ENCODE results near the gene ANKRD13B. TPM values are rescaled to one million over a fixed set of nuclear protein-coding genes. Genes with fewer than 3 reads are reported as not detected.
A peak's percentile ranks its signal among the peaks of the same experiment; 100 is the strongest.

The ANKRD13B gene
- total RNA-seq, 2 donors from 2014 or later, result 2.2 to 2.6 TPM

DNA sequence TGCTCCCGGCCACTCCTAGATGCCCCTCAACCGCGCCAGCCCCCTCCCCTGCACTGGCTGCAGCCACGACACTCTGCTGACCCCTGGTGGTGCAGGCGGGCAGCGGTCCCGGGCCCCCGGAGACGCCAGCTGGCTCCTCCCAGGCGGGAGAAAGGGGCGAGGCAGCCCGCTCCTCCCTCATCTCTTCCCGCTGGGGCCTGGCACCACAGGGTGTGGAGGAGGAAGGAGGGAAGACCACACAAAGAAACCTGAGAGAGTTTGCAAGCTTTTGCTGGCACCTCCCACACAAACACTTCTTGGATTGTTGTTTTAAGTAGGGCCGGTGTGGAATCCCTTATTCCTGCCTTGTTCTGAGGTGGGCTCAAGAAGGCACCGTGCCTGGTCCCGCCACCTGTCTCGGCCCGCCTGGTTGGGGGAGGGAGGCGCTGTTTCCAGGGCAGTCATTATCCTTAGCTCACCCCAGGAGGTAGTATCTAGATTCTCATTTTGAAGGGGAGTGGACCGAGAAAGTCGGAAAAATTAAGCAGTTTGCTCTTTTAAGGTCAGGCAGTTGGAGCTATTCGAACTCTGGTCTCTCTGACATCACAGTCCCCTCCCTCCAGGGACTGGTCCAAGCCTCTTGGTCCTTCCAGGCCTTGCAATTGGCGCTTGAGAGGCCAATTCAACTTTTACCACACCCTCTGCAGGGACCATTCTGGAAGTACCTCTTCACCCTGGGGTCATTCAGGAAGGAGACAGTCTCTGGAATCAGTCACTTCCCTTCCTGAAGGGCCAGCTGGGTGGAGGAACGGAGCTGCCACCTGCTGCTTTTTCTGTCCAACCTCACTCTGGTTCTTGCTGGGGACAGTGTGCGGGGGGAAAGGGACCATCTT, 959 bp upstream of the ANKRD13B start:
- WGBS, 2 experiments (ENCODE audit: insufficient coverage in 1 of 2, insufficient read length in 1 of 2), result 9 to 10% methylated on average over 5 to 23 of the region's 25 CpGs
- Histone ChIP-seq H3K4me1 (ENCODE audit: control insufficient read depth, insufficient read depth, low read length) (peaks cover 6% of the 10 kb centered on the region), H3K27ac (ENCODE audit: low read depth, low read length) (peak overlapping the region; percentile 59)

DNA sequence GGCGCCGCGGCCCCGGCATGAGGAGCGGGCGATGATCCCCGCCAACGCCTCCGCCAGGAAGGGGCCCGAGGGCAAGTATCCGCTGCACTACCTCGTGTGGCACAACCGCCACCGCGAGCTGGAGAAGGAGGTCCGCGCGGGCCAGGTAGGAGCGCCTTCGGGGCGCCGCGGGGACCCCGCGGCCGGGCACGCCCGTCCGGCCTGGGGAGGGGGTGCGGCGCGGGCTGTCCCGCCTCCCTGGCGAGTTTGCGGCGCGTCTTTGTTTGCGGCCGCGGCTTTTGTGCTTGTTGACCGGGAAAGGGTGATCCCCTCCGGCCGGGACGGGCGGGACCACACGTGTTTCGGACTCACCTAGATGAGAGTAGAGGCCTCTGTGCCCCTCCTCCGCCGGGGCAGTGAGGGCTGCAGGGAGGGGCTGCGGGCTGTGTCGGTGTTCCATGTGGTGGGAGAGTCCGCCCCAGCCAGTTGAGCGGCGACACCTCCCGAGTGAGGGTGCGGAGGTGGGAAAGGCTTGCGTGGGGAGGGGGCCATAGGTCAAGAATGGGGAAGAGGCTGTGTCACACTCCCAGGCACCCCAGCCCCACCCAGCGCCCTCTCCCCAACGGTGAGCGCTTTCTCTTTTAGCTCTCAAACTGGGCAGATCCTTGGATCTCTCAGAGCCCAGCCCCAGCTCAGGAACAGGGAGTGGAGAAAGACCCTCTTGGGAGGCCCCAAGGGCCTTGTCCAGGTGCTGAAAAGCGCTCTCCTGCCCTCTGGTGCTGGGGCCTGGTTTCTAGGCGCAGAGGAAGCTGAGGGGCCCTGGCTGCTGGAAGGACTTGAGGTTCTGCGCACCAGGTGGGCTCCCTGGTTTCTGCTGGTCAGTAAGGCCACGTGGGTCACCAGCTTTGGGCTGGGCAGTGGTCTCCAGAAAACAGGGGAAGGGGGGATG, 923 bp downstream of the ANKRD13B start:
- no peak overlapping the region for H3K27ac Mint-ChIP-seq
- peaks cover 17% of the 10 kb centered on the region for H3K4me1 Mint-ChIP-seq
- Histone ChIP-seq H3K9ac (ENCODE audit: extremely low read depth, low read length, poor library complexity, severe bottlenecking) (no peak overlapping the region), H3K36me3 (ENCODE audit: control insufficient read depth, insufficient read depth, low read length) (no peaks in the 10 kb centered on the region), H3K9me3 (ENCODE audit: control insufficient read depth, low read length) (no peaks in the 10 kb centered on the region), H3K27me3 (ENCODE audit: control insufficient read depth, insufficient read depth, low read length, poor library complexity, severe bottlenecking) (peaks cover 29% of the 10 kb centered on the region), H3K27ac (ENCODE audit: low read depth, low read length) (no peak overlapping the region), H3K4me1 (ENCODE audit: control insufficient read depth, insufficient read depth, low read length) (peaks cover 5% of the 10 kb centered on the region), H3K4me3 (ENCODE audit: low read length) (peak overlapping the region; percentile 69)
- peaks cover 44% of the 10 kb centered on the region for H3K27me3 Mint-ChIP-seq (ENCODE audit: insufficient read depth)
- no peaks in the 10 kb centered on the region for H3K9me3 Mint-ChIP-seq
- peak; percentile 96 for DNase-seq
- TF ChIP-seq, protein P1, sequence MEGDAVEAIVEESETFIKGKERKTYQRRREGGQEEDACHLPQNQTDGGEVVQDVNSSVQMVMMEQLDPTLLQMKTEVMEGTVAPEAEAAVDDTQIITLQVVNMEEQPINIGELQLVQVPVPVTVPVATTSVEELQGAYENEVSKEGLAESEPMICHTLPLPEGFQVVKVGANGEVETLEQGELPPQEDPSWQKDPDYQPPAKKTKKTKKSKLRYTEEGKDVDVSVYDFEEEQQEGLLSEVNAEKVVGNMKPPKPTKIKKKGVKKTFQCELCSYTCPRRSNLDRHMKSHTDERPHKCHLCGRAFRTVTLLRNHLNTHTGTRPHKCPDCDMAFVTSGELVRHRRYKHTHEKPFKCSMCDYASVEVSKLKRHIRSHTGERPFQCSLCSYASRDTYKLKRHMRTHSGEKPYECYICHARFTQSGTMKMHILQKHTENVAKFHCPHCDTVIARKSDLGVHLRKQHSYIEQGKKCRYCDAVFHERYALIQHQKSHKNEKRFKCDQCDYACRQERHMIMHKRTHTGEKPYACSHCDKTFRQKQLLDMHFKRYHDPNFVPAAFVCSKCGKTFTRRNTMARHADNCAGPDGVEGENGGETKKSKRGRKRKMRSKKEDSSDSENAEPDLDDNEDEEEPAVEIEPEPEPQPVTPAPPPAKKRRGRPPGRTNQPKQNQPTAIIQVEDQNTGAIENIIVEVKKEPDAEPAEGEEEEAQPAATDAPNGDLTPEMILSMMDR (conservative IDR thresholded peaks at IDR 0.05), result peak; percentile 47
- no peaks in the 10 kb centered on the region for H3K36me3 Mint-ChIP-seq (ENCODE audit: low read depth)
- WGBS, 2 experiments (ENCODE audit: insufficient coverage in 1 of 2, insufficient read length in 1 of 2), result 3 to 6% methylated on average over 27 to 64 of the region's 64 CpGs
- H3K4me3 Mint-ChIP-seq, result peak overlapping the region; percentile 74

More for the DNA sequence above, 959 bp upstream of the ANKRD13B start:
- H3K4me1 Mint-ChIP-seq, result peaks cover 19% of the 10 kb centered on the region
- Histone ChIP-seq H3K36me3 (ENCODE audit: control insufficient read depth, insufficient read depth, low read length) (no peaks in the 10 kb centered on the region), H3K9ac (ENCODE audit: extremely low read depth, low read length, poor library complexity, severe bottlenecking) (no peak overlapping the region), H3K4me3 (ENCODE audit: low read length) (peak overlapping the region; percentile 84), H3K27me3 (ENCODE audit: control insufficient read depth, insufficient read depth, low read length, poor library complexity, severe bottlenecking) (peaks cover 29% of the 10 kb centered on the region), H3K9me3 (ENCODE audit: control insufficient read depth, low read length) (no peaks in the 10 kb centered on the region)
- H3K27ac Mint-ChIP-seq, result peak overlapping the region; percentile 74
- no peaks in the 10 kb centered on the region for H3K9me3 Mint-ChIP-seq
- TF ChIP-seq, protein P1 (conservative IDR thresholded peaks at IDR 0.05), result peak; percentile 99
- peaks cover 50% of the 10 kb centered on the region for H3K27me3 Mint-ChIP-seq (ENCODE audit: insufficient read depth)
- H3K36me3 Mint-ChIP-seq (ENCODE audit: low read depth), result no peaks in the 10 kb centered on the region
- DNase-seq, result peak; percentile 100
- peak overlapping the region; percentile 74 for H3K4me3 Mint-ChIP-seq

DNA sequence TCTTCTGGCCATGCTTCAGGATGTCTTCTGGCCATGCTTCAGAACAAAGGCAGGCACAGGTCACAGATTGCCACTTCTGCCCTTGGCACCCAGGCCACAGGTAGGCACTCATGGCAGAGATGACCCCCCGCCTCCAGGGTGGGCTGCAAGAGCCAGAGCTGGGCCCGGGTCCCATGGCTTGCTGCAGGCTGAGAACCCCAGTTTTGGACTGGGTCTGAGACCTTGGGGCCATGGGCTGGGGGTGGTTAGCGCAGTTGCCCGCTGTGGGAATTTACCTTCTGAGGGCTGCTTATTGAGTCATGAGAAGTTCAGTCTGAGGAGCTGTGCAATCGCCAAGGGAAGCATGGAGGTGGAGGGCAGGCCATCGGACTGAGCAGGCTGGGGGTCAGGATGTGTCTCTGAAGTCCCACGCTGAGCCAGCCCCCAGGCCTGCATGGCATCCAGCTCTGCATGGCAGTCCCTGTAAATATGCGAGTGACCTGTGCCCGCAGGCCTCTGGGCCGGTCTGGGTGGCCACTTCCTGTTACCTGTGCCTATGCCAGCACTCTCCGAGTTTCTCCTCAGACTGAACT, 1.7 kb downstream of the ANKRD13B start:
- Histone ChIP-seq H3K36me3 (ENCODE audit: control insufficient read depth, insufficient read depth, low read length) (no peaks in the 10 kb centered on the region), H3K4me1 (ENCODE audit: control insufficient read depth, insufficient read depth, low read length) (peaks cover 5% of the 10 kb centered on the region), H3K27ac (ENCODE audit: low read depth, low read length) (no peak overlapping the region), H3K27me3 (ENCODE audit: control insufficient read depth, insufficient read depth, low read length, poor library complexity, severe bottlenecking) (peaks cover 29% of the 10 kb centered on the region), H3K9ac (ENCODE audit: extremely low read depth, low read length, poor library complexity, severe bottlenecking) (no peak overlapping the region), H3K4me3 (ENCODE audit: low read length) (no peak overlapping the region), H3K9me3 (ENCODE audit: control insufficient read depth, low read length) (no peaks in the 10 kb centered on the region)
- Mint-ChIP-seq H3K4me3 (no peak overlapping the region), H3K27ac (no peak overlapping the region), H3K4me1 (peaks cover 17% of the 10 kb centered on the region), H3K9me3 (no peaks in the 10 kb centered on the region), H3K27me3 (ENCODE audit: insufficient read depth) (peaks cover 48% of the 10 kb centered on the region), H3K36me3 (ENCODE audit: low read depth) (no peaks in the 10 kb centered on the region)
- WGBS, 2 experiments (ENCODE audit: insufficient coverage in 1 of 2, insufficient read length in 1 of 2), result 84 to 87% methylated on average over 6 to 11 of the region's 11 CpGs
- TF ChIP-seq, protein P1 (conservative IDR thresholded peaks at IDR 0.05), result no peak
- no peak for DNase-seq

All from endodermal cell (in vitro differentiated cells).